SK-N-SH (cell line): ENCODE data around the gene DHDDS.

Experiments
- USF2 ChIP-seq: fragments of 150-350 bp; IDR thresholded peaks from 2 replicates; pipeline ENCODE4 v1.6.1; 2017; ENCODE audit warnings: antibody characterized with exemption, low read length, low read depth, borderline replicate concordance
- TF ChIP-seq, protein P1 (sequence below): IDR thresholded peaks from 2 replicates; pipeline ENCODE4; 2012
- TF ChIP-seq, protein P2 (sequence below): fragments of 200-600 bp; sonication (generic); IDR thresholded peaks from 2 replicates; pipeline ENCODE4 v1.6.1; 2017; ENCODE audit warnings: antibody characterized with exemption, mild to moderate bottlenecking, moderate library complexity

DNA sequence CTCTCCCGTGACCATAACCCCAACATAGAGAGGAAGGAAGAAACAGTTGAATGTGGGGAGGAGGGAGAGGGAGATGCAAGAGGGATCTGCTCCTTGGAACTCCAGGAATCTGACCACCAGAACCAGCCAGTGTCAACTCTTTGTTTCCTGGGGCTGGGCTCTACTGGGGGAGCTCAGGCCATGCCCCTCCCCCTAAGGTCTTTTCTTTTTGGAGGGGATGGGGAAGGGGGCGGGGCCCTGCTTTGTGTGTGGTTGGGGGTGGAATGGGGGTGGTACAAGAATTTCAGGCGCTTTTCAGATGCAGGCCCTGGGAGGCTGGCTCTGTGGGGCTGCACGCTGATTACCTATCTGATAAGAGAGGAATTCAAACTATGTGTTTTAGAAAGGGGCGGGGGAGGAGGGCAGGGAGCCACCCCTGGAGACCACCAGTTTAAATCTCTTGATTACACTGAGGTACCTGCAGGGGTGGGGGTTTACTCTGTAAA lies 13.2 kb upstream of the DHDDS start:
- no peak for TF ChIP-seq USF2
- TF ChIP-seq, protein P1, sequence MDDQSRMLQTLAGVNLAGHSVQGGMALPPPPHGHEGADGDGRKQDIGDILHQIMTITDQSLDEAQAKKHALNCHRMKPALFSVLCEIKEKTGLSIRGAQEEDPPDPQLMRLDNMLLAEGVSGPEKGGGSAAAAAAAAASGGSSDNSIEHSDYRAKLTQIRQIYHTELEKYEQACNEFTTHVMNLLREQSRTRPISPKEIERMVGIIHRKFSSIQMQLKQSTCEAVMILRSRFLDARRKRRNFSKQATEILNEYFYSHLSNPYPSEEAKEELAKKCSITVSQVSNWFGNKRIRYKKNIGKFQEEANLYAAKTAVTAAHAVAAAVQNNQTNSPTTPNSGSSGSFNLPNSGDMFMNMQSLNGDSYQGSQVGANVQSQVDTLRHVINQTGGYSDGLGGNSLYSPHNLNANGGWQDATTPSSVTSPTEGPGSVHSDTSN = no peak
- TF ChIP-seq, protein P2, sequence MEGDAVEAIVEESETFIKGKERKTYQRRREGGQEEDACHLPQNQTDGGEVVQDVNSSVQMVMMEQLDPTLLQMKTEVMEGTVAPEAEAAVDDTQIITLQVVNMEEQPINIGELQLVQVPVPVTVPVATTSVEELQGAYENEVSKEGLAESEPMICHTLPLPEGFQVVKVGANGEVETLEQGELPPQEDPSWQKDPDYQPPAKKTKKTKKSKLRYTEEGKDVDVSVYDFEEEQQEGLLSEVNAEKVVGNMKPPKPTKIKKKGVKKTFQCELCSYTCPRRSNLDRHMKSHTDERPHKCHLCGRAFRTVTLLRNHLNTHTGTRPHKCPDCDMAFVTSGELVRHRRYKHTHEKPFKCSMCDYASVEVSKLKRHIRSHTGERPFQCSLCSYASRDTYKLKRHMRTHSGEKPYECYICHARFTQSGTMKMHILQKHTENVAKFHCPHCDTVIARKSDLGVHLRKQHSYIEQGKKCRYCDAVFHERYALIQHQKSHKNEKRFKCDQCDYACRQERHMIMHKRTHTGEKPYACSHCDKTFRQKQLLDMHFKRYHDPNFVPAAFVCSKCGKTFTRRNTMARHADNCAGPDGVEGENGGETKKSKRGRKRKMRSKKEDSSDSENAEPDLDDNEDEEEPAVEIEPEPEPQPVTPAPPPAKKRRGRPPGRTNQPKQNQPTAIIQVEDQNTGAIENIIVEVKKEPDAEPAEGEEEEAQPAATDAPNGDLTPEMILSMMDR = no peak
